HG02840 (cell line): ENCODE results near the gene STIP1.

Source experiments
- ATAC-seq: cut with Tn5 transposase; IDR thresholded peaks from one replicate; pipeline ENCODE4 v1.9.1; 2021; ENCODE audit warnings: mild to moderate bottlenecking, moderate library complexity, moderate number of reproducible peaks; ENCODE audit not compliant: unreplicated experiment, low FRiP score

STIP1 gene

DNA sequence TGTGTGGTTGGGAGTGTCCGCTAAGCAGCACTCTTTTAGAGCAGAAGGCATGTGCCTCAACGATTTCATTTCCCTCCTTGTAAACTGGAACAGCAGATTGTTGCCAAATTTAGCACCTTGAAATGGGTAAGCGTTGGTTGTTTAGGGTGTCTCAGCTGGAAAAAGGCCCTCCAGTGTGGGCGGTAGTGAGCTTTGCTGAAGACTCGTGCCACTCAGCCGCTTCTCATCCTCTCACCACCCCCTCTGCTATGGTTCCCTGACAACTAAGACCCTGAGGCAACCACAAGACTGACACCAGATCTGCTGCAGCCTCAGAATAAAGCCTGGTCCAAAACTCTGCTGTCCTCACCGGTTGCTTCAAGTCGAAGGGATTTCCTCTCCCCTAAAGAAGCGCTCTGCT is 10.7 kb downstream of the STIP1 start:
- ATAC-seq = no peak

DNA sequence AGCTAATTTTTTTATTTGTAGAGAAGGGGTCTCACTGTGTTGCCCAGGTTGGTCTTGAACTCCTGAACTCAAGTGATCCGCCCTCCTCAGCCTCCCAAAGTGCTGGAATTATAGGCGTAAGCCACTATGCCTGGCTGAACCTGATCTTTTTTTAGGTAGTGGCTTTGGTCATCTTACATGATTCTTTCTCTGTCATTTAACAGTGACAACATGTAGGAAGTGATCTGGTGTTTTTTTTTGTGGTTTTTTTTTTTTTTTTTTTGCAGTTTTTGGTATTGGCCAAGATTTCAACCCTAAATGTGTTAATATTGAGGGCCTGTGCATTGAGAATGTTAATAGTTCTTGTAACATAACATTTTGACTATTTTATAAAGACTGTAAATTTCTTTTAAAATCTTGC is 12.5 kb downstream of the STIP1 start:
- no peak for ATAC-seq

DNA sequence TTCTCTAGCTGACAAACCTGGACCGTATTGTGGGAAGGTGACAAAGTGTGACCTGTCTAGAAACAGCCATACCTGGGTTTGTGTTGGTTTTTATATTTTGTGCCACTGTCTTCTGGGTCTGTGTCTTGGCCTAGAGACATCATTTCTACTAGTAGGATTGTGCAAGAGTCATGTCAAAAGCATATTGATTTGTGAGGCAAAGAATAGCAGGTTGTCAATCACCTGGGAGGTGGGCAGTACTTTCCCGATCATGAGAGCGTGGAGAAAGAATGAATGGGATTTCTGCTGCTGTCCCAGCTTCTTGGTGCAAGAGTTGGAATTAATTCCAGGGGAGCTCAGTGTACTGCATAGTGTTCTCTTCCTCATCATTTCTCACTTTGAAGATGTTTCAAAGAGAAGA is 15.6 kb downstream of the STIP1 start:
- no peak for ATAC-seq

DNA sequence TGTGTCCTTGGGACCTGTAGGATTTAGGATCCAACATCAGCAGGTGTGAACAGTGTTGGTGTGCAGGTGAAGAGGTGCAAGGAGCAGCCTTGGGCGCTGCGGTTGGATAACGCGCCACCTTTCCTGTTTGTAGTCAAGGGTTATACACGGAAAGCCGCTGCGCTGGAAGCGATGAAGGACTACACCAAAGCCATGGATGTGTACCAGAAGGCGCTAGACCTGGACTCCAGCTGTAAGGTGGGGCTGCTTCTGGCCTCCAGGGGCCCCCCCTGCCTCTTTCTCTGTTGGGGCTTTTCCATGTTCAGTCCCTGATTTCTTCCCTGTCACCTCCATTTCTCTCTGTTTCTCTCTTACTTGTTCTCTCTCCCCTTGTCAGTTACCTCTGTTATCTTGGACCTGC is 17.0 kb downstream of the STIP1 start:
- no peak for ATAC-seq

DNA sequence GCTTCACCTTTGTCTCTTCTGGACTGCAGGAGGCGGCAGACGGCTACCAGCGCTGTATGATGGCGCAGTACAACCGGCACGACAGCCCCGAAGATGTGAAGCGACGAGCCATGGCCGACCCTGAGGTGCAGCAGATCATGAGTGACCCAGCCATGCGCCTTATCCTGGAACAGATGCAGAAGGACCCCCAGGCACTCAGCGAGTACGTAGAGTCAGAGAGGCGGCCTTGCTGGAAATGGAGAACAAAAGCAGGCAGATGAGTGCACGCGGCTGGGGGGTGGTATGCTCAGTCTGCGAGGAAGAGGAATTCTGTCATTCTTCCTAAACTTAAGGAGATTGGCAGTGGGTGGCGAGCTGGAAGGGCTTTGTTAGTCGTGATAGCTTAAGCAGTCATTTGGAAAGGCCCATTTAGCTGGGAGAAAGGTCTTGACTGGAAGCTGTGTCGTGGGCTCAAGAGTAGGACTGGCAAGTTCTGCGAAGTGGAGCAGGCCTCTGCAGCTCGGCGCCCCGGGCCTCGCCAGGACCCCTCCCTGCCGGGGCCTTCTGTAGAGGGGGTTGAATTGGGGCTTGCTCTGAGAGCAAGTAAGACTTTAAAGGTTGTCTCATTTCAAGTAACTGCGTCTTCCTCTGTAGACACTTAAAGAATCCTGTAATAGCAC is 17.6 kb downstream of the STIP1 start:
- ATAC-seq = no peak

DNA sequence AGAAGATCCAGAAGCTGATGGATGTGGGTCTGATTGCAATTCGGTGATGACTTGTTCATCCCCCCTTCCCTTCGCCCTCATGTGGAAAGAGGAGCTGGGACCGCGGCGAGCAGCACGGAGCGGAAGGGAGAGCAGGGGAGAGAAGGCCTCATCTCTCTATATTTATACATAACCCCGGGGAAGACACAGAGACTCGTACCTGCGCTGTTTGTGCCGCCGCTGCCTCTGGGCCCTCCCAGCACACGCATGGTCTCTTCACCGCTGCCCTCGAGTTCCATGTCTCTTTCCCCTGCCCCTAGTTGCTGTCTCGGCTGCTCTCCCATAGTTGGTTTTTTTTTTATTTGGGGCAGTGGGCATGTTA is 18.1 kb downstream of the STIP1 start:
- no peak for ATAC-seq

DNA sequence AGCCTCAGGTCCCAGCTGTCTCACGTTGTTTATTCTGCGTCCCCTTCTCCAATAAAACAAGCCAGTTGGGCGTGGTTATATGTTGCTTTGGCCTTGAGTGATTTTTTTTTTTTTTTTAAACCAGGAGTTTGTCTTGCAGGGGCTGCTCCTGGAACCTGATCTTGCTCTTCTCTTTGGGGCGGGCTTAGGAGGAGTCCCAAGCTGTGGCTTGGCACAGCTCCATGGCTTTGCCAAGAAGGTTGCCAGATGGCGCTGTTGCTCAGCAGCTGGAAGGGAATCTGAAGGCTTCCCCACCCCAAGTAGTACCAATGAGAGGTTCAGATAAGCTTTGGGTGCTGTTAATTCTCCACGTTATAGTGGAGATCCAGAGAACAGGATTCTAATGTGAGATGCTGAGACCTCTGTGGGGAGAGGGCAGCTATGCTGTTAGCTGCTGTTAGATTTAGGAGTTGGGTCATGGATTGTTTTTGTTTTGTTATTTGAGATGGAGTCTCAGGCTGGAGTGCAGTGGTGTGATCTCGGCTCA is 18.6 kb downstream of the STIP1 start:
- ATAC-seq = no peak

DNA sequence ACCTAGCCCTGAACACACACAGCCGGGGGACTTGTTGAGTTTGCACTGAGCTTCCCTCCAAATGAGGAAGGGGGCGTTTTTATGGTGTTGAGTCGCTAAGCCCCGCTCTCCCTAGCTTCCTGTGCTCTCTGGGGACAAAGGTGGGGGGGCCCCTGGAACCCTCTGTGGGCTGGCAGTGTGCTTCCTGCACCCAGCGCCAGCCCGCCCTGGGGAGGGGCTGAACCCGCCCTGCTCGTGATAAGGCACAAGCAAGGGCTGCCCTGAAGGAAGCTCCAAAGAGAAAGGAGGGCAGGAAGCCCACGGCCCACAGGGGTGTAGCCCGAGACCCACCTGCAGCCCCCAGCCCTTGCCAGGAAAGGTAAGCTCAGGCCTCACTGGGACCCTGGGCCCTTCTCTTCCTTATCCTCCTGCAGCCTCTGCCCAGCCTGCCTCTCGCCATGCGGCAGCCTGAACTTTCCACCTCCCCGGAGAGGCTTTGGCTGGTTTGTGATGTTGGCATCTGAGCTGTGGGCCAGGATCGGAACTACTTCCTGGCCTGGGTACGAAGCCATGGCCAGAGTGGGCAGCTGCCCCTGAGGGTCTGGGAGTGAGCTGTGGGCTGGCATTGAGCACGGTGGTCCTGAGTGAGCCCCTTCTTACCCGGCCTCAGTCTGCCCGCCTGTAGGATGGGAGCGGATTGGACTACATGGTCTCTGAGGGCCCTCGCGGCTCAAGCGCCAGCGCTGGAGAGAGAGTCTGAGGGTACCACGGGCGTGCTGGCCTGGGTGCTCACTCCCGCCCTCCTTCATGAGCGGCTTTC is 20.7 kb downstream of the STIP1 start, which contains the start of gene FERMT3:
TSS of gene FERMT3 (plus strand) at position 265 of the 799 bp plus-strand sequence. CDS start 644 bp downstream, outside the sequence.
- no peak for ATAC-seq

DNA sequence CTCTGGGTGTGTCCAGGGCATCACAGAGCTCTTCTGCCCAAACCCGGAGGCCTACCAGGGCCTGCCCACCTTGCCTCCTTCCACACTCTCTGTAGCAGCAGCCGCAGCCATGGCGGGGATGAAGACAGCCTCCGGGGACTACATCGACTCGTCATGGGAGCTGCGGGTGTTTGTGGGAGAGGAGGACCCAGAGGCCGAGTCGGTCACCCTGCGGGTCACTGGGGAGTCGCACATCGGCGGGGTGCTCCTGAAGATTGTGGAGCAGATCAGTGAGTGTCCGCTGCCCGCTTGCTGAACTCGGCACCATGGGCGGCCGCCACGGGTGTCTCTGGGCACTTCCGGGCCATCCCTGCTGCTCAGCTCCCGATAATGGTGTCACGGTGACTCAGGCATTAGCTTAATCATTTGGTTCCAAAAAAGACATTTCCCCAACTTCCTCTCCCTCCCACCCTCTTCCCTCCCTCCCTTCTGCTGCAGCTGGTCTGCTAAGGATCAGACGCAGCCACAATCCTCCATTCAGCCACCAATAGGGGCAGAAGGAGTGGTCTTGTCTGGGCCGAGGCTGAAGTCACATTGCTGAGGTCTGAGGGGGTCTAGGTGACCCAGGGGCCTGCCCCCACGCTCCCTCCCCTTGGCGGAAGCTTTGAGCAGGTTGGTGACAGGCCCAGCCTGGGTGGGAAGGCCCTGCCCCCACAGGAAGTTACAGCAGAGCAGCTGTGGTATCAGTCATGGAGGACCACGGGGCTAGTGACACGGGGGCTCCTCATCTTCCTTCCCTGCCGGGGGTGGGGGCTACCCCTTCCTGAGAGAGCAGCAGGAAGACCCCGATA is 21.5 kb downstream of the STIP1 start:
- peak; percentile 49 for ATAC-seq

DNA sequence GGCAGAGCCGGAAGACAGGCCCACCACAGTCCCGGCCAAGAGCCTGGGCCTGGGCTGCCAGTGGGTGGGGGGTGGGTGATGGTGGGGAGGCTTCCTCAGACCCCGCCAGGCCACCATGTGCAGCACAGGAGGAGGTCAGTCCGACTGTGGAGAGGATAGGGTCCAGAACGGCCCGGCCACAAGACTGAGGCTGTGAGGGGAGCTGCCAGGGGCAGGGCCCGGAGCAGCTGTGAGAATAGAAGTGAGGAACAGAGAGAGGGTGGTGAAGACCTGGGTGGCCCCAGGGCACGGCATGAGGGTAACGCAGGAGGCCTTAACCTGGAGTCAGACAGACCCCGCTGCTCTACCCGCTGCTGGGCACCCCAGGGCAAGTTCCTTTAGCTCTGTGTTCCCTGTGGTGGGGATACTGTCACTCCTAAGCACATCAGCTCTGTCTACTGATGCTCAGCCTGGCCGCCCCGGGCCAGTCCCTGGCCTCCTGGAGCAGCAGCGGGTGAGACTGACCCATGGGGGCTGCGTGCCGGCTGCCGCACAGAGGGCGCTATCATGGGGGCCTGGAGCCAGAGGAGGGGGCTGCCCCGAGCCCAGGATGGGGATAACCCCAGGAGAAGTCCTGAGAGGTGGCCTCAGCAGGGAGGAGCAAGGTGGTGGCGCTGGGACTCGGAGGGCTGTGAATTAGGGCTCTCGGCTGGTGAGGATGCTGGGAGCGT is 22.3 kb downstream of the STIP1 start:
- no peak for ATAC-seq

DNA sequence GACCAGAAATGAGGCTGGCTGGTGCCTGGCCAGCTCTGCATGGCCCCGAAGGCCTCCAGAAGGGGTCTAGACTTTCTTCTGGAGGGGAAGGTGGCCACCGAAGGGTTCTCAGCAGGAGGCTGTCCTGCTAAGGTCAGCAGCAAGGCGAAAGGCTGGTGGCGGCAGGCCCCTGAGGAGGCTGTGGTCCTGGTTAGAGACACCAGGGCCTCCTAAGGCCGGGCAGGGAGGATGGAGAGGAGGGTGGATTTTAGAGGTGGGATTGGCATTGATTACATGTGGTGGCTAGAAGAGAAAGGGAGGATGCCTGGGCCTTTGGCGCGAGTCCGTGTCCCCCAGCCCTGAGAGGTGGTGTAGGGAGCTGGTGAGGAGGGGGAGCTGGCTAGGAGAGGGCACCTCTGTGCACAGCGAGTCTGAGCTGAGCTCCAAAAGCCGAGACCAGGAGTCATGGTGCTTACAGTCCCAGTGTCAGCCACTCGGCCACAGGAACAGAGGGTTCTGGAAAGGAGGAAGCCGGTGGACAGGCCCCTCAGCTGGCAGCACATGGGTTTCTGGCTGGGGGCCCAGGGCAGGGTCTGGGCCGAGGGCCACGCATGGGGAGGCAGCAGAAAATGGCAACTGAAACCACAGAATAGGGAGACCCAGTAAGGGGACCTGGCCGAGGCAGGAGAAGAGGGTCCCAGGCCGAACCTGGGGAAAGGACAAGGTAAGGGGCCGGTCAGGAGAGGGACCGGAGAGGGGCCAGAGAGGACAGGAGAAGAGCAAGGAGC is 23.0 kb downstream of the STIP1 start:
- no peak for ATAC-seq

DNA sequence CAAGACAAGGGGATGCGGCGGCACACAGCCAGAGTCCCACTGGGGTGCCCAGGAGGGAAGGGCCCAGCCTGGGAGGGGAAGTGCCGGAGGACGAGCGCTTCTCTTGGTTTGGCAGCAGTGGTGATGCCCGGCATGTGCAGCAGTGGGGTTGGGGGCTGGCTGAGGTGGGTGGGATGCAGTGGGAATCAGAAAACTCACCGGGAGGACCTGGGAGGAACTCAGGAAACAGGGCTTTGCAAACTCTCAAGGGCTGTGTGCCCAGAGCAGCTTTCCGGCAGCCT is 23.5 kb downstream of the STIP1 start:
- ATAC-seq = no peak

DNA sequence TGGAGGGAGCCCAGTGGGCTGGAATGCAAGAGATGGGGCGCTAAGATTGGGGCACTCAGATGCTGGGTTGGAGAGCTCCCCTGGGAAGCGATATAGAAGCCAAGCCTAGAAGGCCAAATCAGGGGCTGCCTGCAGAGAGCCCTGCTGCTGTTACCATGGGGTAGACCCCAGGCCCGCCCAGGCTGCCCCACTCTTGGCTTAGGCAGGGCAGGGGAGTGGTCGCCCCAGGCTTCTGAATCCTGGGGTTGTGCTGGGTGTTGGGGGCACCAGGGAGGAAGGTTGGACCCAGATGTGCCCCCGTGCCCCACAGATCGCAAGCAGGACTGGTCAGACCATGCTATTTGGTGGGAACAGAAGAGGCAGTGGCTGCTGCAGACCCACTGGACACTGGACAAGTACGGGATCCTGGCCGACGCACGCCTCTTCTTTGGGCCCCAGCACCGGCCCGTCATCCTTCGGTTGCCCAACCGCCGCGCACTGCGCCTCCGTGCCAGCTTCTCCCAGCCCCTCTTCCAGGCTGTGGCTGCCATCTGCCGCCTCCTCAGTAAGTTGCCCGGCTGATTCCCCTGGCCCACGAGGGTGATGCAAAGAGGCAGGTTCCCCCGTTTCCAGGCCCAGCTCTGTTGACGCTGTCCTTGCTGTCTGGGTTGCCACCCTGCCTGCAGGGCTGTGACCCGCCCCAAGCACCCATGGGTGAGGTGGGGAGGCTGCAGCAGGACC is 24.5 kb downstream of the STIP1 start:
- no peak for ATAC-seq

DNA sequence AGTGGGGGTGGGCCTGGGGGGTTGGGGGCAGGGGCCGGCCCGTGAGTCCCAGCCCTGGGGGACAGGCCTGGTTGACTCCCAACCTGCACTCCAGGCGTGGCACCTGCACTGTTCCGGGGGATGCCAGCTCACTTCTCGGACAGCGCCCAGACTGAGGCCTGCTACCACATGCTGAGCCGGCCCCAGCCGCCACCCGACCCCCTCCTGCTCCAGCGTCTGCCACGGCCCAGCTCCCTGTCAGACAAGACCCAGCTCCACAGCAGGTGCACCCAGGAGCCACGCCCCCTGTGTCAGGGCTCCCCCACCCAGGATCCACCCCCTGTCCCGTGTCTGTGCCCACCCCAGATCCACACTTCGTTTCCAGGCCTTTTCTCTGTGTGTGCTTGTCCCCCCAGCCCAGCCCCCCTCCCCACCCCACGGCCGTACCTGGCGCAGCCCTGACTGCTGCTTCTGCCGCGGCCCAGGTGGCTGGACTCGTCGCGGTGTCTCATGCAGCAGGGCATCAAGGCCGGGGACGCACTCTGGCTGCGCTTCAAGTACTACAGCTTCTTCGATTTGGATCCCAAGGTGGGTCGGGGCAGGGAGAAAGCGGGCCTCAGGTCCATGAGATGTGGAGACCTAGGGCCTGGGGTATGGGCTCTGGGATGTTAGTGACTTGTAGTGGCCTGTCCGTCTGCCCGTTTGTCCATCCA is 25.4 kb downstream of the STIP1 start:
- ATAC-seq = no peak

DNA sequence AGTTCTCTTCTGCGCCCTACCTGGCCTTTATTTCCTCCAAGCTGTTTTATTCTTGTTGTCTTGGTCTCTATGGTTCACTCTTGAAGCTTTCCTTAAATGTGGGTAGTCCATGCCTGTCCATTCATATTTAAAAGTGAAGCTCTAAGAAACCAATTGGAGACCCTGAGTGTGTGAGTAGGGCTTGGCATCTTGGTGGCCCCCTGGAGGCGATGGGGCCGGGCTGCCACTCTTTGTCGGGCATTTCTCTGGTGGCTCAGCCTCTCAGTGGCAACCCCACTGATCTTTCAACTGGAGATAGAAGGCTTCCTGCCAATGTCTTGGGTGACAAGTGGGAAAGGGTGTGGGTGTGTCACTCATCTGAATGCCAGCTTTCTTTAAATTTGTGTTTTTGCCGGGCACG is 30.9 kb downstream of the STIP1 start:
- no peak for ATAC-seq

DNA sequence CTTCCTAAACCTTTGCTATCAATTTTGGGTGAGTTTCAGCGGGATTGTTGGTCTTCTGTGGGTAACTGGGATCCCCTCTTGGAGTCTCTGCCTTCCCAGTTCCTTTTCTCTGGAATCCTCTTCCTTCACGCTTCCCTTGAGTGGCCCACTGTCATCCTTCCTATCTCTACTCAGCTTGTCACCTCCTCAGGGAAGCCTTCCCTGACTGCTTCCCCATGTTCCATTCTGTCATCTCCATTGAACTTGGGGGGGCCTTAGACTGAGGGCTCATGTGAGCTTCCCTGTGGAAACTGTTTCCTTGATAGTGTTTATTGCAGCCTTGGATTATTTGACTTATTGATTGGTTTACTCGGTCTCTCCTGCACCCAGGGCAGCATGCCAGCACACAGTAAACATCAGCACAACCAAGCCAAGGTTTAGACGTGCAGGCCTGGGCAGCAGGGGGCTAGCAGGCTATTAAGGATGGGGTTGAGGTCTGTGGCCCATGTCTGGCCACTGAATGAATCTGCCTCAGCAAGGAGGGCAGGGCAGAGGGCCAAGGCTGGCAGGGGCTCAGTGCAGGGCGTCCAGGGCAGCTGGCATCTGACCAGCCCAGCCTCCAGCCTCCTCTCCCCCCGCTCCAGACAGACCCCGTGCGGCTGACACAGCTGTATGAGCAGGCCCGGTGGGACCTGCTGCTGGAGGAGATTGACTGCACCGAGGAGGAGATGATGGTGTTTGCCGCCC is 32.8 kb downstream of the STIP1 start:
- no peak for ATAC-seq

DNA sequence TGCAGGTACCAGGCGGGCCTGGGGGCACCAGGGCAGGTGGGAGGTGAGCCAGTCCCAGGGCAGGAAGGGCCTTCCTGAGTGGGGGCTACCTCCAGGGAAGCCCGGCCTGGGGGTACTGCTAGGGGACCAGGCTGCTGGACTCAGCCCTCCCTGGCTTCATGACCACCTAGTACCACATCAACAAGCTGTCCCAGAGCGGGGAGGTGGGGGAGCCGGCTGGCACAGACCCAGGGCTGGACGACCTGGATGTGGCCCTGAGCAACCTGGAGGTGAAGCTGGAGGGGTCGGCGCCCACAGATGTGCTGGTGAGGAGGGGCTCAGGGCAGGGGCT is 33.3 kb downstream of the STIP1 start:
- no peak for ATAC-seq

DNA sequence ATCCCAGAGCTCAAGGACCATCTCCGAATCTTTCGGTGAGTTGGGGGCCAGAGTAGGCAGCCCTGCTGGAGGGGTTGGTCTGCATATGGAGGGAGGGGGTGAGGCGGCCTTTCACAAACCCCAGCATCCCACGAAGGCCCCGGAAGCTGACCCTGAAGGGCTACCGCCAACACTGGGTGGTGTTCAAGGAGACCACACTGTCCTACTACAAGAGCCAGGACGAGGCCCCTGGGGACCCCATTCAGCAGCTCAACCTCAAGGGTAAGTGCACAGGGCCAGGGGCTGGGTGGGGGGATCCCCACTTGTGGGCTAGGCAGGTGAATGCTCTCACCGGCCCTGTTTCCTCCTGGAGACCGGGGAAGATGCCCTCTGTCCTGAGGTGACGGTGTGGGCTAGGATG is 33.8 kb downstream of the STIP1 start:
- ATAC-seq = no peak
